ENCODE measurements around the gene TUBA3D. TPM values are rescaled to one million over a fixed set of nuclear protein-coding genes. Genes with fewer than 3 reads are reported as not detected.
"Not testable (repeated sequence)": the region's sequence is repeated elsewhere in the genome, so short reads cannot be mapped to it uniquely, and the experiment has no call there.

The TUBA3D gene
- total and polyA plus RNA-seq, 7 experiments from 2014 or later, result not detected

- peak overlapping the region; percentile 79 to 93 (median 89) for H3K4me3 Mint-ChIP-seq
- H3K27me3 Mint-ChIP-seq; H3K9me3 Mint-ChIP-seq; H3K36me3 Mint-ChIP-seq; H3K9me3 ChIP-seq (ENCODE audit: control insufficient read depth in 2 of 3, low read length in 3 of 3); H3K27me3 ChIP-seq (ENCODE audit: control insufficient read depth in 2 of 2, insufficient read depth in 2 of 2, low read length in 2 of 2); ATAC-seq: not testable (repeated sequence)
- peak overlapping the region; percentile 87 to 93 (median 91) for H3K27ac Mint-ChIP-seq
- POLR2A ChIA-PET, result interaction anchor here (1.3 kb wide), 1 partner anchor 388 kb away, joined by 3 read pairs; no protein-coding TSS in a partner anchor
- CTCF ChIA-PET, result interaction anchor here (1.1 to 1.6 kb wide), 2 partner anchors 20 to 338 kb away, joined by 3 read pairs; no protein-coding TSS in a partner anchor
- peak overlapping the region; percentile 68 for H3K4me3 ChIP-seq (ENCODE audit: low read length)
- H3K4me1 ChIP-seq (ENCODE audit: control insufficient read depth in 2 of 2, insufficient read depth in 2 of 2, low read length in 2 of 2), result peaks cover 13 to 14% of the 10 kb centered on the region in 2 donors
- H3K27ac ChIP-seq (ENCODE audit: low read depth, low read length), result peak overlapping the region; percentile 78
- peaks cover 25 to 51% (median 39%) of the 10 kb centered on the region in 7 donors for H3K4me1 Mint-ChIP-seq
- intact Hi-C loops (cut with micrococcal nuclease), result loop anchor here (5.0 to 10.0 kb wide), 4 partner anchors 311 to 1117 kb away; no protein-coding TSS in a partner anchor
- DNase-seq, result peak in 3 of 9 donors; percentile 7 to 30 (median 7)
- peaks cover 0 to 12% (median 0%) of the 10 kb centered on the region in 3 experiments for H3K36me3 ChIP-seq (ENCODE audit: control insufficient read depth in 2 of 3, insufficient read depth in 3 of 3, low read length in 3 of 3)
Observed at GRCh38 chr2:131491469-131491836, 15.5 kb downstream of the TUBA3D start.

- Histone ChIP-seq H3K4me3 (ENCODE audit: low read length) (peak within 1 kb of the TSS; percentile 68), H3K36me3 (ENCODE audit: control insufficient read depth in 2 of 3, insufficient read depth in 3 of 3, low read length in 3 of 3) (peaks cover 0 to 15% (median 0%) of the 10 kb centered on the region in 3 experiments), H3K27ac (ENCODE audit: low read depth, low read length) (peak within 1 kb of the TSS; percentile 96), H3K4me1 (ENCODE audit: control insufficient read depth in 2 of 2, insufficient read depth in 2 of 2, low read length in 2 of 2) (peaks cover 13 to 14% of the 10 kb centered on the region in 2 donors)
- H3K36me3 Mint-ChIP-seq; H3K27me3 Mint-ChIP-seq; H3K9me3 ChIP-seq (ENCODE audit: control insufficient read depth in 2 of 3, low read length in 3 of 3); H3K9me3 Mint-ChIP-seq; ATAC-seq; DNase-seq; H3K27me3 ChIP-seq (ENCODE audit: control insufficient read depth in 2 of 2, insufficient read depth in 2 of 2, low read length in 2 of 2): not testable (repeated sequence)
- Mint-ChIP-seq H3K4me1 (peaks cover 25 to 51% (median 38%) of the 10 kb centered on the region in 7 donors), H3K27ac (peak within 1 kb of the TSS; percentile 89 to 99 (median 99)), H3K4me3 (peak within 1 kb of the TSS; percentile 89 to 98 (median 94))
- ChIA-PET CTCF (interaction anchor here (1.1 to 1.7 kb wide), 3 partner anchors 21 to 338 kb away, joined by 3 to 7 read pairs (median 3); no protein-coding TSS in a partner anchor), POLR2A (interaction anchor here (0.8 to 1.6 kb wide), 6 partner anchors 35 to 1310 kb away, joined by 3 to 5 read pairs (median 3); partner anchors contain the start of genes CCDC74A, IMP4 and SMPD4)
- intact Hi-C loops (cut with micrococcal nuclease), result loop anchor here (1.0 to 10.0 kb wide), 16 partner anchors 35 to 1149 kb away; partner anchors contain the start of genes CCDC74A (in 2 of the 2), FAM168B (in 1 of the 2), IMP4 (in 1 of the 2) and PLEKHB2 (in 1 of the 2)
Observed at GRCh38 chr2:131492015-131492417, 16.1 kb downstream of the TUBA3D start, which contains the start of gene MZT2A. MZT2A (minus strand) TSS chr2:131492397; CDS start chr2:131492376, 21 bp downstream.

GRCh38 chr2:131492418-131493198 lies 16.7 kb downstream of the TUBA3D start:
- Mint-ChIP-seq H3K27me3 (no peaks in the 10 kb centered on the region), H3K4me1 (peaks cover 25 to 56% (median 42%) of the 10 kb centered on the region in 7 donors), H3K4me3 (peak overlapping the region; percentile 89 to 98 (median 94)), H3K9me3 (peaks cover 0 to 4% (median 0%) of the 10 kb centered on the region in 11 donors), H3K27ac (peak overlapping the region; percentile 89 to 99 (median 99)), H3K36me3 (peaks cover 0 to 9% (median 0%) of the 10 kb centered on the region in 5 donors)
- no peaks in the 10 kb centered on the region for H3K27me3 ChIP-seq (ENCODE audit: control insufficient read depth in 2 of 2, insufficient read depth in 2 of 2, low read length in 2 of 2)
- peak overlapping the region; percentile 67 for H3K4me3 ChIP-seq (ENCODE audit: low read length)
- H3K36me3 ChIP-seq (ENCODE audit: control insufficient read depth in 2 of 3, insufficient read depth in 3 of 3, low read length in 3 of 3), result peaks cover 0 to 19% (median 0%) of the 10 kb centered on the region in 3 experiments
- CTCF ChIA-PET, result interaction anchor here (0.7 to 1.7 kb wide), 4 partner anchors 22 to 401 kb away, joined by 3 to 7 read pairs (median 4); no protein-coding TSS in a partner anchor
- intact Hi-C loops (cut with micrococcal nuclease), result loop anchor here (1.0 to 10.0 kb wide), 17 partner anchors 12 to 1150 kb away; partner anchors contain the start of genes CCDC74A (in 2 of the 2), FAM168B (in 1 of the 2), IMP4 (in 1 of the 2) and PLEKHB2 (in 1 of the 2)
- H3K4me1 ChIP-seq (ENCODE audit: control insufficient read depth in 2 of 2, insufficient read depth in 2 of 2, low read length in 2 of 2), result peaks cover 13 to 14% of the 10 kb centered on the region in 2 donors
- ATAC-seq (peak; percentile 84), DNase-seq (peak; percentile 89 to 99 (median 93))
- peak overlapping the region; percentile 96 for H3K27ac ChIP-seq (ENCODE audit: low read depth, low read length)
- H3K9me3 ChIP-seq (ENCODE audit: control insufficient read depth in 2 of 3, low read length in 3 of 3), result no peaks in the 10 kb centered on the region
- POLR2A ChIA-PET, result interaction anchor here (0.8 to 1.6 kb wide), 7 partner anchors 10 to 1311 kb away, joined by 3 to 6 read pairs (median 3); partner anchors contain the start of genes CCDC74A, IMP4 and SMPD4

GRCh38 chr2:131493199-131493968 lies 17.5 kb downstream of the TUBA3D start:
- H3K9me3 ChIP-seq (ENCODE audit: control insufficient read depth in 2 of 3, low read length in 3 of 3), result no peaks in the 10 kb centered on the region
- peak overlapping the region; percentile 67 for H3K4me3 ChIP-seq (ENCODE audit: low read length)
- ChIA-PET POLR2A (interaction anchor here (1.0 to 1.6 kb wide), 4 partner anchors 9 to 1312 kb away, joined by 3 to 6 read pairs (median 4); partner anchors contain the start of genes IMP4 and SMPD4), CTCF (interaction anchor here (0.7 to 1.7 kb wide), 2 partner anchors 80 to 402 kb away, joined by 4 to 7 read pairs; no protein-coding TSS in a partner anchor)
- no peak for DNase-seq
- intact Hi-C loops (cut with micrococcal nuclease), result loop anchor here (1.0 to 10.0 kb wide), 10 partner anchors 11 to 1151 kb away; partner anchors contain the start of genes FAM168B (in 1 of the 2) and IMP4 (in 1 of the 2)
- H3K4me3 Mint-ChIP-seq, result peak overlapping the region; percentile 89 to 98 (median 94)
- peaks cover 0 to 24% (median 0%) of the 10 kb centered on the region in 3 experiments for H3K36me3 ChIP-seq (ENCODE audit: control insufficient read depth in 2 of 3, insufficient read depth in 3 of 3, low read length in 3 of 3)
- H3K27me3 ChIP-seq (ENCODE audit: control insufficient read depth in 2 of 2, insufficient read depth in 2 of 2, low read length in 2 of 2), result no peaks in the 10 kb centered on the region
- peaks cover 5 to 10% (median 5%) of the 10 kb centered on the region in 5 donors for H3K36me3 Mint-ChIP-seq
- H3K9me3 Mint-ChIP-seq, result peaks cover 0 to 4% (median 0%) of the 10 kb centered on the region in 11 donors
- peaks cover 13 to 14% of the 10 kb centered on the region in 2 donors for H3K4me1 ChIP-seq (ENCODE audit: control insufficient read depth in 2 of 2, insufficient read depth in 2 of 2, low read length in 2 of 2)
- ATAC-seq, result peak; percentile 27
- H3K4me1 Mint-ChIP-seq, result peaks cover 26 to 54% (median 46%) of the 10 kb centered on the region in 7 donors
- H3K27me3 Mint-ChIP-seq, result no peaks in the 10 kb centered on the region
- H3K27ac ChIP-seq (ENCODE audit: low read depth, low read length), result peak overlapping the region; percentile 96
- H3K27ac Mint-ChIP-seq, result peak overlapping the region; percentile 89 to 99 (median 99)

- Mint-ChIP-seq H3K27ac (peak overlapping the region in 5 of 9 donors; percentile 28 to 74 (median 63)), H3K4me1 (peaks cover 19 to 44% (median 37%) of the 10 kb centered on the region in 7 donors), H3K36me3 (peaks cover 5 to 15% (median 5%) of the 10 kb centered on the region in 5 donors), H3K4me3 (peak overlapping the region; percentile 33 to 93 (median 44))
- ATAC-seq; H3K9me3 ChIP-seq (ENCODE audit: control insufficient read depth in 2 of 3, low read length in 3 of 3); H3K9me3 Mint-ChIP-seq; H3K27me3 ChIP-seq (ENCODE audit: control insufficient read depth in 2 of 2, insufficient read depth in 2 of 2, low read length in 2 of 2); CTCF ChIA-PET; POLR2A ChIA-PET; H3K27ac ChIP-seq (ENCODE audit: low read depth, low read length); H3K4me3 ChIP-seq (ENCODE audit: low read length); H3K27me3 Mint-ChIP-seq; DNase-seq: not testable (repeated sequence)
- Histone ChIP-seq H3K36me3 (ENCODE audit: control insufficient read depth in 2 of 3, insufficient read depth in 3 of 3, low read length in 3 of 3) (peaks cover 0 to 27% (median 0%) of the 10 kb centered on the region in 3 experiments), H3K4me1 (ENCODE audit: control insufficient read depth in 2 of 2, insufficient read depth in 2 of 2, low read length in 2 of 2) (peaks cover 9 to 12% of the 10 kb centered on the region in 2 donors)
- intact Hi-C loops (cut with micrococcal nuclease), result loop anchor here (10.0 kb wide), 2 partner anchors 671 to 1121 kb away; no protein-coding TSS in a partner anchor
Observed at GRCh38 chr2:131495506-131495905, 19.6 kb downstream of the TUBA3D start.

Measured in naive thymus-derived CD4-positive, alpha-beta T cell (primary cell).